Measurements from ENCODE around the gene COL11A2.

DNA sequence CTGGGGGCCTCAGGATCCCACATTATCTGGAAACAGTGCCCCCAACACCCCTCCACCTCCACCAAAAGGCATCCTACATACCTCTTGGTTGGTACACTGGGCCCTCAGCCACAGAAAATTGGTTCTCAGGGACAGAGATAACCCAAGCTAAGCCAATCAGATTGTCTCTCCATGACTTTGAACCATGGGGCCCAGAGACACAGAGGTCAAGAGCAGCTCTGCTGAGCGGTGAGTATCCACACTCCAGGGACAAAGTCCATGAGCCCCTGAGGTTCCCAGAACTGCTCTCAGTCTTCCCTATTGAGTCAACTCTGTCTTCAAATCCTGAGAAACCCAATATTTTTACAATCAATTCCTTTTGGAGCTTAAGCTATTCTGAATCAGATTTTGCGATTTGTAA lies 35.3 kb downstream of the COL11A2 start:
- TF ChIP-seq NFE2L1 (CRISPR knock-in tag; IDR thresholded peaks at IDR 0.05; ENCODE audit: borderline replicate concordance): no peak
- no peak for TF ChIP-seq CEBPZ (IDR thresholded peaks at IDR 0.05; ENCODE audit: low read length)
- TF ChIP-seq HDAC6 (IDR thresholded peaks at IDR 0.05; ENCODE audit: low read depth, low read length): no peak
- TF ChIP-seq SIN3B (IDR thresholded peaks at IDR 0.05; ENCODE audit: low read length): no peak
- TF ChIP-seq, protein P1, sequence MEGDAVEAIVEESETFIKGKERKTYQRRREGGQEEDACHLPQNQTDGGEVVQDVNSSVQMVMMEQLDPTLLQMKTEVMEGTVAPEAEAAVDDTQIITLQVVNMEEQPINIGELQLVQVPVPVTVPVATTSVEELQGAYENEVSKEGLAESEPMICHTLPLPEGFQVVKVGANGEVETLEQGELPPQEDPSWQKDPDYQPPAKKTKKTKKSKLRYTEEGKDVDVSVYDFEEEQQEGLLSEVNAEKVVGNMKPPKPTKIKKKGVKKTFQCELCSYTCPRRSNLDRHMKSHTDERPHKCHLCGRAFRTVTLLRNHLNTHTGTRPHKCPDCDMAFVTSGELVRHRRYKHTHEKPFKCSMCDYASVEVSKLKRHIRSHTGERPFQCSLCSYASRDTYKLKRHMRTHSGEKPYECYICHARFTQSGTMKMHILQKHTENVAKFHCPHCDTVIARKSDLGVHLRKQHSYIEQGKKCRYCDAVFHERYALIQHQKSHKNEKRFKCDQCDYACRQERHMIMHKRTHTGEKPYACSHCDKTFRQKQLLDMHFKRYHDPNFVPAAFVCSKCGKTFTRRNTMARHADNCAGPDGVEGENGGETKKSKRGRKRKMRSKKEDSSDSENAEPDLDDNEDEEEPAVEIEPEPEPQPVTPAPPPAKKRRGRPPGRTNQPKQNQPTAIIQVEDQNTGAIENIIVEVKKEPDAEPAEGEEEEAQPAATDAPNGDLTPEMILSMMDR (CRISPR knock-in tag; IDR thresholded peaks at IDR 0.05): no peak
- TF ChIP-seq FOXM1 (CRISPR knock-in tag; IDR thresholded peaks at IDR 0.05): no peak
- no peak for TF ChIP-seq RNF2 (conservative IDR thresholded peaks at IDR 0.05; ENCODE audit: low read depth)
- TF ChIP-seq KAT2B (IDR thresholded peaks at IDR 0.05; ENCODE audit: borderline replicate concordance, low read depth, low read length): no peak
- no peak for TF ChIP-seq EHMT2 (IDR thresholded peaks at IDR 0.05; ENCODE audit: borderline replicate concordance, low read depth, low read length)
- TF ChIP-seq, protein P2, sequence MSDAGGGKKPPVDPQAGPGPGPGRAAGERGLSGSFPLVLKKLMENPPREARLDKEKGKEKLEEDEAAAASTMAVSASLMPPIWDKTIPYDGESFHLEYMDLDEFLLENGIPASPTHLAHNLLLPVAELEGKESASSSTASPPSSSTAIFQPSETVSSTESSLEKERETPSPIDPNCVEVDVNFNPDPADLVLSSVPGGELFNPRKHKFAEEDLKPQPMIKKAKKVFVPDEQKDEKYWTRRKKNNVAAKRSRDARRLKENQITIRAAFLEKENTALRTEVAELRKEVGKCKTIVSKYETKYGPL (CRISPR knock-in tag; IDR thresholded peaks at IDR 0.05): no peak
- TF ChIP-seq ZNF629 (CRISPR knock-in tag; conservative IDR thresholded peaks at IDR 0.05): no peak
- TF ChIP-seq ATF3 (CRISPR knock-in tag; IDR thresholded peaks at IDR 0.05): no peak
